Choroid plexus epithelial cell (primary cell): ENCODE measurements around the gene MAN1B1.
"Not testable (repeated sequence)": the region's sequence is repeated elsewhere in the genome, so short reads cannot be mapped to it uniquely, and the experiment has no call there.

Experiments
- DNase-seq: peaks from one replicate; pipeline ENCODE4 v3.0.0-alpha.2; 2010; ENCODE audit warnings: low read depth
- H3K4me3 ChIP-seq: 2 replicates; pipeline ENCODE4 v1.5.1; 2011; ENCODE audit warnings: low read depth, mild to moderate bottlenecking, control low read depth, low read length, moderate library complexity
- TF ChIP-seq, protein P1 (sequence below): conservative IDR thresholded peaks from 2 replicates; pipeline ENCODE4 v1.5.1; 2011; ENCODE audit warnings: low read depth, mild to moderate bottlenecking, control low read depth, inconsistent platforms, low read length, moderate library complexity

The MAN1B1 gene

DNA sequence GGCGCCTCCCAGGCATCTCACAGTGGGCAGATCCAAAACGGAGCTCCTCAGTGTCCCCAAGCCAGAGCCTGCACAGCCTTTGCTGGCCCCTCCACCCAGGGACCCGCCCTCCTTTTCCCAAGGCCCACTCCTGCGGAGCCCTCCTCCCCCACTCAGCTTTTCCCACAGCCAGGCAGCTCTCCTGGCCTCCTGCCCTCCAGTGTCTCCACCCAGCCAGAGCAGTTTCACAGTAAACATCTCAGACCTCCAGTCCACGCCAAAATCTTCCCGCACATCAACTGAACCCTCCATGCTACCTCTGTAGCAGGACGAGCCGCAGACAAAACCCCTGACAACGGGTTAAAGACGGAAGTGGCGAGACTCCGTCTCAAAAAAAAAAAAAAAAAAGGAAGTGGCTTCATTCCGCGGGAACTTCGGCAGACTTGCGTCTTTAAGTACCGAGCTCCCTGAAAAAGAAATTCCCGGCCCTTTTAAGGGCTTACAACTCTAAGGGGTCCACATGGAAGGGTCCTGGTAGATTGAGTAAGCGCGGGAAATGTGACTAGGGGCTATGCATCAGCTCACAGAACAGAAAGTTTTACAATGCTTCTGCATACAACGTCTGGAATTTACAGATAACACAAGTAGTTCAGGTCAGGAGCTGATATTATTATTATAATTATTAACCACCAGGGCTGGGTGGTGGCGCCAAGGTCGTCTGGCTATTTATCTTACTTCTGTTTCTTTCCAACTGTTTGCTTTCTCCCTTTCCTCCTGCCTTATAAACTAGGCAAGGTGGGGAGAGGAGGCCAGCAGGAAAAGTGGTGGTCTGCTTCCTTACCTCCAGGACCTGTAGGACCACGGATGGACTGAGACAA lies 40.7 kb downstream of the MAN1B1 start:
- no peak for DNase-seq
- TF ChIP-seq, protein P1, sequence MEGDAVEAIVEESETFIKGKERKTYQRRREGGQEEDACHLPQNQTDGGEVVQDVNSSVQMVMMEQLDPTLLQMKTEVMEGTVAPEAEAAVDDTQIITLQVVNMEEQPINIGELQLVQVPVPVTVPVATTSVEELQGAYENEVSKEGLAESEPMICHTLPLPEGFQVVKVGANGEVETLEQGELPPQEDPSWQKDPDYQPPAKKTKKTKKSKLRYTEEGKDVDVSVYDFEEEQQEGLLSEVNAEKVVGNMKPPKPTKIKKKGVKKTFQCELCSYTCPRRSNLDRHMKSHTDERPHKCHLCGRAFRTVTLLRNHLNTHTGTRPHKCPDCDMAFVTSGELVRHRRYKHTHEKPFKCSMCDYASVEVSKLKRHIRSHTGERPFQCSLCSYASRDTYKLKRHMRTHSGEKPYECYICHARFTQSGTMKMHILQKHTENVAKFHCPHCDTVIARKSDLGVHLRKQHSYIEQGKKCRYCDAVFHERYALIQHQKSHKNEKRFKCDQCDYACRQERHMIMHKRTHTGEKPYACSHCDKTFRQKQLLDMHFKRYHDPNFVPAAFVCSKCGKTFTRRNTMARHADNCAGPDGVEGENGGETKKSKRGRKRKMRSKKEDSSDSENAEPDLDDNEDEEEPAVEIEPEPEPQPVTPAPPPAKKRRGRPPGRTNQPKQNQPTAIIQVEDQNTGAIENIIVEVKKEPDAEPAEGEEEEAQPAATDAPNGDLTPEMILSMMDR = no peak
- H3K4me3 ChIP-seq = no peak overlapping the region

DNA sequence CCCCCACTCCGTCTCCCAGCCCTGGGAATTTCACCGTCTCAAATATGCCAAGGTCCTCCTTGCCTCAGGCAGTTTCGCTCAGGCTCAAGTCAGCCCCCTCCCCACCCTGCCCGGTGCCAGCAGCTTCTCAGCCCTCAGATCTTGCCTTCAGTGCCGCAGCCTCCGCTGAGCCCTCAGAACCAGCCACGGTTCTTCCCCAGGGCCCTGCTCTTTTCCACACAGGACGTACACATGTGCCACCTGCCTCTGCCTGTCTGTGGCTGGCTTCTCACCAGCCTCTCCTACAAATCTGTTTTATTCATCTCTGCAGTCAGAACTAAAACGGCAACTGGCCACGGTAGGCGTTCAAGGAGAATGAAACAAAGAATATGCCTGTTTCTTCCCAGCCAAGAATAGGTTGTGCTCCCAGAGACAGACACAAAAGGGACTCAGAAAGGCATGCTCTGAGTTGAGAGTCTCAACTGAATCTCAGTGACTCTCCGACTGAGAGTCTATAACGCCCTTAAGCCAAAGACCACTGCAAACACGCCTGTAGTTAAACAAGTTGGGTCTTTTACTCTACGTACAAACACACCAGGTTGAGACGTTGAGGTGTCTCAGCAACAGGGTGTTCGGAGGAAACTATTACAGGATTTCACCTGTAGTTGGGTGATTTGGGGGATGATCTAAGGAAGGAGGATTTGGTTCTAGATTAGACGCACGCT lies 41.5 kb downstream of the MAN1B1 start:
- no peak for DNase-seq
- TF ChIP-seq, protein P1 = no peak
- H3K4me3 ChIP-seq = peak overlapping the region; percentile 71

GRCh38 chr9:137128862-137129455 lies 42.2 kb downstream of the MAN1B1 start:
- peak; percentile 25 for DNase-seq
- TF ChIP-seq, protein P1 = no peak
- peak overlapping the region; percentile 71 for H3K4me3 ChIP-seq

DNA sequence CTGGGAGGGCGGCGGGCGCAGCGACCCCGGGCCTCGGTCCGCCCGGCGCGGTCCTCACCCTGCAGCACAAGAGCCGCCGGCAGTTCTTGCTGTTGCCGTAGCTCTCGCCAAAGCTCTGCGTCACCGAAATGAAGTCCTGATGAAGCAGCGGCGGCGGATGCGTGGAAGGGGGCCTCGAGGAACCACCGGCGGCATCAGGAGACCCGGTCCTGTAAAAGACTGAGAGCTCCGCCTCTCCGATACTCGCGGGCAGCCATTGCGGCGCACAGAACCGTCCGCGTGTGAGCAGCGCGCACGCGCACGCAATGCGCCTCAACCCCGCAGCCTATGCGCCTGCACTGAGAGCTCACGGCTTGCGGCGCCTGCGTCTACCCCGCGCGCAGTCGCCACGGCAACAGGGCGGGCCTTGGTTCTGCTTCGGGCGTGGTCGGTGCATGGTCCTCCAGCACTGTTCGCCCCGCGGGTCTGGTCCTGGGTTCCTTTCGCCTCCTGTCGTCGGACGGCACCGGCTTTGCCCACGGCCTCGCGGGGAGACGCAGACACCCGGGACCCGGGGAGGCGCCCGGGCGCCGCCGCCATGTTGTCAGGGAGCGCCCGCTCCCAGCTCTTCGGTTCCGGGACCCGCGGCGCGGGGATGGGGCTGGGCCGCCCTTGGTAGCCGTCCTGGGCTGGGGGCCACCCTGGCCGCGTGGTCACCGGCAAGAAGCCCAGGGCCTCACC lies 42.8 kb downstream of the MAN1B1 start:
- TF ChIP-seq, protein P1 = no peak
- peak overlapping the region; percentile 71 for H3K4me3 ChIP-seq
- peak; percentile 94 for DNase-seq

DNA sequence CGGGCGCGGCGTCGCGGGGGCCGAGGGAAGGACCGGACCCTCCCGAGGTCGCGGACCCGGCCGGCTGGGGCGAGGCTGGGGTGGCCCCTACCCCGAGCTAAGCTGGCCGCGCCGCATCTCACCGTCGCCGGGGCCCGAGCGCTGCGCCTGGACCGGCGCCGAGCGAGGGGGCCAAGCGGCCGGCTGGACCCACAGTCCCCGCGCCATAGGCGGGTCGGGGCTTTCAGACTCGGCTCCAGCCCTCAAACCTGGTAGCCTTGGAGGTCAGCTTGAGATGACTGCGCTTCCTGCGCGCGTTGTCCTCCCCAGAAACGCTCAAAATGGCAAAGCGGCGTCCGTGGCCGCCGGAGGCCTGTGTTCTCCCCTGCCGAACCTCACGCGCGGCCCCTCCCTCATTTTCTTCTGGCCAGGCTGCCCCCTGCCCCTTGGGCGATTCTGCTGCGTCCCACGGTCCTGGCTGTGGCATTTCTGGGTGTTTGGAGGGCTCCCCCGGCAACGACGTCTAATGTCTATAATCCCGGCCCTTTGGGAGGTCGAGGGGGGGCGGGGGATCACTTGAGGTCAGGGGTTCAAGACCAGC lies 43.5 kb downstream of the MAN1B1 start:
- peak overlapping the region; percentile 71 for H3K4me3 ChIP-seq
- DNase-seq = peak; percentile 11
- TF ChIP-seq, protein P1 = no peak

DNA sequence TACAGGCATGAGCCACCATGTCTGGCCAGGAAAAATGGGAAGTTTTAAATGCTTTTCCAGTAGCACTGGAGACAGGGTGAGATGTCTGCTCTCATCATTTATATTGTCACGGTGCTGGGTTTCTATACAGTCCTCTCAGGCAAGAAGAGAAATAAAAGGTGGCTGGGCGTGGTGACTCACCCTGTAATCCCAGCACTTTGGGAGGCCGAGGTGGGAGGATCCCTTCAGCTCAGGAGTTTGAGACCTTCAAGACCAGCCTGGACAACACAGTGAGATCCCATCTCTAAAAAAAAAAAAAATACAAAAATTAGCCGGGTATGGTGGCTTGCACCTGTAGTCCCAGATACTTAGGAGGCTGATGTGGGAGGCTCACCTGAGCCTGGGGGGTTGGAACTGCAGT lies 47.4 kb downstream of the MAN1B1 start:
- TF ChIP-seq, protein P1 = no peak
- H3K4me3 ChIP-seq = no peak overlapping the region
- DNase-seq = no peak

DNA sequence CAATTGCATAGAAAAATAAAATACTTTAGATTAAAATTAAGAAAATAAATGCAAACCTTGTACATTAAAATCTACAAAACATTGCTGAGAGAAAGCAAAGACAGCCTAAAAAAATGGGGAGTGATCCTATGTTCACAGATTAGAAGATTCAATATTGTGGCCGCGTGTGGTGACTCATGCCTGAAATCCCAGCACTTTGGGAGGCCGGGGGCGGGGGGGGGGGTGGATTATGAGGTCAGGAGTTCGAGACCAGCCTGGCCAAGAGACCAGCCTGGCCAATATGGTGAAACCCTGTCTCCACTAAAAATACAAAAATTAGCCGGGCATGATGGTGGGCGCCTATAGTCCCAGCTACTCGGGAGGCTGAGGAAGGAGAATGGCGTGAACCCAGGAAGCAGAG lies 48.4 kb downstream of the MAN1B1 start:
- DNase-seq, H3K4me3 ChIP-seq: not testable (repeated sequence)
